ELF-1 (cell line): Measurements from ENCODE around the gene LINC01488.

Experiments
- DNase-seq: peaks from one replicate; pipeline ENCODE4 v3.0.0-alpha.2; 2016; ENCODE audit warnings: low read depth, low spot score

LINC01488 gene

DNA sequence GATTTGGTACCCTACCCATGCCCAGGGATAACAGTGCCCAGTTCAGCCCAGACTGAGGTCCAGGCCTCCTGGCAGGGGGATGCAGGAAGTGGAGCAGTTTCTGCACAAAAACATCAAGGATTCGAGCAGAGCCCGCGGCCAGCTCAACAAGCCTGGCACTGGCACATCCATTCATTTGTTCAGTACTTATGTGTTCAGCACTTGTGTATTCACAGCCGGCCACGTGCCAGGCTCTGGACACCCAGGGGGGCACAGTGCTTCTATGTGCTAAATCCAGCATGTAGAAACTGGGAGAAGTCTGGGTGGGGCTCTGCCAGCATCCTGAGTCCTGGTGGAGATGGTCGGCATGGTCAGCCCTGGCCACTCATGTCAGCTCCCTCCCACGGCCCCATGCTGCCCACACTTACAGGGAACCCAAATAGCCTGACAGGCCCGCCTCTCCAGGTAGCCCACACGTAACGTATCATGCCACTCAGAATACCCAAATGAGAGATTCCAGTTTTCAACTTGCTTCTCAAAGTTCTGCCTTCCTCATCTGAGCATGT, 28.5 kb downstream of the LINC01488 start:
- DNase-seq, result no peak

- DNase-seq, result peak; percentile 60
Measured at GRCh38 chr11:69510471-69511357, 29.3 kb downstream of the LINC01488 start.

DNA sequence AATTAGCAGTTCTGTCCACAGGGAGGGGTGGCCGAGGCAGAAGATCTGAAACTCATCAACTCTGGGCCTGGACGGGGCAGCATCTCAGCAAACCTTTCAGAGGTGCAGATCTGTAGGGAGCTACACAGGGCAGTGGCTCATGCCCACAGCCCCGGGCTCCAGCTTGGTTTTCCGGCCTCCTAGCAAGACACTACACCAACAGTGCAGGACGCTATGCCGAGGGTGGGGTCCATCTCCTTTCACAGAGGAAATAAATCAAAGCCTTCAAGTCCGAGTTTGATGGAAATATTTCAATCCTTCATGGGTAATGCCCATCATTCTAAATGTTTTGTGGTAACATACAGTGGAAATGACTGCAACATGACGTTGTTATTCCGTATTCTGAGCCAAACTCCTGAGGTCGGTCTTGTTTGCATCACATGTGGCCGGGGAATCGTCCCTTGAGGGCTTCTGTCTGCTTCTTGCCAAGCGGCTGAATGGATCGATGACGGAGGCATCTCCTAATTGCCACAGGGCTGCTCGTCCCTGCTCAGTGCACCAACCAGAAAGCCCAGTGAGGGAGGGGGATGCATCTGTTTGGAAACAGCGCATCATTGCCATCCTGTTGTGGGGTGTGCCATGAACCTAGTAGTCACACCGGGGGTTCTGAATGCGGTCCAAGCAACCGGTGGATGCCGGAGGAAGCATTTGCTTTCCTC, 30.0 kb downstream of the LINC01488 start:
- DNase-seq, result peak; percentile 59

- DNase-seq, result no peak
Measured at GRCh38 chr11:69512136-69512535, 30.7 kb downstream of the LINC01488 start.

DNA sequence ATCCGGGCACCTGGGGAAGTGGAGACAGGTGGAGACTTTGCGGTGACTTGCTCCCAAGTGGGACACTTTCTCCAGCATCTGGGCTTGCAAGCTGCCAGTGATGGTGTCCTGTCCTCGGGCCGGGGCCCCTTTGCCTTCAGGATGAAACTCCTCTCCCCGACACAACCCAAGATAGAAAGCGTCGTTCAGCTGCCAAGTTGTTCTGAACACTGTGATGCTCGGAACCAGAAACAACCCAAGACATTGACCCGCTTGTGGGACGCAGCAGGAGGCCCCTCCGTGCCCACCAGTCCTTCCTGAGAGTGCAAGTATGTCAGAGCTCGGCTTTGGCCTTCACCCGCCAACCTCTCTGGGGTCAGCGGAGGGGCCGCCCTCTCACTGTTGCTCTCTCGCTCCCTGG, 31.3 kb downstream of the LINC01488 start:
- no peak for DNase-seq

DNA sequence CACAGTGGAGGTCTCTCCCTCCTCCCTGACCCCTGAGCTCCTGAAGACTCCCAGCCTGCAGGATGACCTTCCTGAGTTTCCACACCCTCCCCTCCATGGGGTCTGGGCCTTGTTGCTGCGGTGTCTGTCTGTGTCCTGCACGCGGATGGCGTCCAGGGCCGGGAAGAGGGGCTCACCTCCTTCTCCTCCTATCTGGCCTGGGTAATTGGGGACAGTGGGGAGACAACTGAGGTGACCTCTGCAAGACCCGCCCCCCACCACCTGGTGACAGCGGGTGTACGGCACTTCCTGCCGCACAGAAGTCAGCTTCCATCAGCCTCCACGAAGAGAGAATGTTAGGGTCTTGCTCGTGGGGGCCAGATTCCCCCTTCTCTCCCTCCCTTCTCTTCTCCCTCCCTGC, 31.7 kb downstream of the LINC01488 start:
- no peak for DNase-seq

- DNase-seq, result no peak
Measured at GRCh38 chr11:69513663-69514224, 32.3 kb downstream of the LINC01488 start.

- no peak for DNase-seq
Measured at GRCh38 chr11:69514771-69515170, 33.3 kb downstream of the LINC01488 start.

DNA sequence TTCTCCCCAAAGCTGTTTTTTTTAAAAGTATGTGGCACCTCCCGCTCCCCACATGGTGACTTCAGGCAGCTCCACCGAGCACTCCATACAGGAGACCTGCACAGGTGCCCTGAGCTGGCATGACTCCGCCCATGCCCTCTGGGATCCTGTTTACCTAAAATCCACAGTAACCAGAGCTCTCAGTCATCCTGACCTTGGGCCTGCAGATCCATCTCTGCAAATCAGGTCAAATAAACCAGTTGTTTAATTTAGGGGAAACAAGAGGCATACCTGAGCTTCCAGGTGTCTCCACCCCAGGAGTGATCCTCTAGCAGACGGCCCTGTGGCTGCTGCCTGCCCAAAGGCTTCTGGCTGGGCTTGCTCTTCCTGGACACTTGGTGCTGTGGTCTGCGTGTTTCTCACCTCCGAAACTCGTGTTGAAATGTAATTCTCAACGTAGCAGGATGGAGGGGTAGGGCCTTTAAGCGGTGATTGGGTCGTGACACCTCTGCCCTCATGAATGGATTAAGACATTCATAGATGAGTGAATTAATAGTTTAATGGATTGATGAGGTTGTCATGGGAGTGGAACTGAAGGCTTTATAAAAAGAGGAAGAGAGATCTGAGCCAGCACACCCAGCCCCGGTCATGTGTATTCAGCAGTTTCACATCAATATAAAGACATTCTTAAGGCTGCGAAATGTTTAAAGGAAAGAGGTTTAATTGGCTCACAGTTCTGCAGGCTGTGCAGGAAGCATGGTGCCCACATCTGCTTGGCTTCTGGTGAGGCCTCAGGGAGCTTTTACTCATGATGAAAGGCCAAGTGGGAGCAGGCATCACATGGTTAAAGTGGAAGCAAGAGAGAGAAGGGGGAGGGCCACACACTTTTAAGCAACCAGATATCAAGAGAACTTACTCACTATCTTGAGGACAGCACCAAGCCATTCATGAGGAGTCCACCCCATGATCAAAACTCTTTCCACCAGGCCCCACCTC, 34.1 kb downstream of the LINC01488 start:
- DNase-seq, result no peak

DNA sequence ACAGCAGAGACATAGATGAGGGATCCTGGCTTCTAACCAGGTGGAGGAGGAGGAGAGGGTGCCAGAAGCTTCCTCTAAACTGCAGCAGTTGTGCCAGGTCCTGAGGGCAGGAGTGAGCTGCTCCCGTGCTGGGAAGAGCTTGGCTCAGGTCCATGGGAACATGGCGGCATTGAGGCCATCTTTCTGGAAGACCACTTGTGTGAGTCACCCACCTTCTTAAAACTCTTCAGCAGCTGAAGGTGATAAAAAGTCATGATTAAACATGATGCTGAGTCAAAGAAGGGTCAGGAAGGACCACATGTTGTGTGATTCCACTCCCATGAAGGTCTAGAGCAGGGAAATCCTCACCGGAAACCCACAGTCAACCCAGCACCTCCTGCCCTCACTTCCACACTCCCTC, 35.1 kb downstream of the LINC01488 start:
- DNase-seq, result no peak

- no peak for DNase-seq
Measured at GRCh38 chr11:69518081-69518950, 36.9 kb downstream of the LINC01488 start.

DNA sequence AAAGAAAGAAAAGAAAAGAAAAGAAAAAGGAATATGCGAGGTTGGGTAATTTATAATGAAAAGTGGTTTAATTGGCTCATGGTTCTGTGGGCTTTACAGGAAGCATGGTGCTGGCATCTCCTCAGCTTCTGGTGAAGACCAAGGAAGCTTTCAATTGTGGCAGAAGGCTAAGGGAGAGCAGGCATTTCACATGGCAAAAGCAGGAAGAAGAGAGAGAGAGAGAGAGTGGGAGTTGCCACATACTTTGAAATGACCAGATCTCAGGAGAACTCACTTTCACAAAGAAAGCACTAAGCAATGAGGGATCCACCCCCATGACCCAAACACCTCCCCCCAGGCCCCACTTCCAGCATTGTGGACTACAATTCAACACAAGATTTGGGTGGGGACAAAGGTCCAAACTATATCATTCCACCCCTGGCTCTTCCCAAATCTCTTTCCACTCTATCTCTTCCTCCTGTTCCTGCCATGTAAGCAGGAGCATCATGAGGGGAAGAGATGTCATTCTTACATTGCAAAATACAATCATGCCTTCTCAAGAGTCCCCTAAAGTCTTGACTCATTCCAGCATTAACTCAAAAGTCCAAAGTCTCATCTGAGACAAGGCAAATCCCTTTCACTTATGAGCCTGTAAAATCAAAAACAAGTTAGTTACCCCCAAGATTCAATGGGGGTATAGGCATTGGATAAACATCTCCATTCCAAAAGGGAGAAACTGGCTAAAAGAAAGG, 38.9 kb downstream of the LINC01488 start:
- DNase-seq, result no peak

DNA sequence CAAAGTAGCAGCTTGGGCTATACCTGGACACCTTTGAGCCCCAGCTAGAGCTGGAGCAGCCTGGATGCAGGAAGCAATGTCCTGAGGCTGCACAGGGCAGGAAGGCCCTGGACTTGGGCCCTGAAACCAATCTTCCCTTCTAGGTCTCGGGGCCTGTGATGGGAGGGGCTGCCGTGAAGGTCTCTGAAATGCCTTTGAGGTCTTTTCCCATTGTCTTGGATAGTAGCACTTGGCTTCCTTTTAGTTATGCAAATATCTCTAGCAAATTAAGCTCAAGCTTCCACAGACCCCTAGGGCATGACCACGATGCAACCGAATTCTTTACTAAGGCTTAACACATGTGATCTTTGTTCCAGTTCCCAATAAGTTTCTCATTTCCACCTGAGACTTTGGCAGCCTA, 40.0 kb downstream of the LINC01488 start:
- peak; percentile 95 for DNase-seq

- no peak for DNase-seq
Measured at GRCh38 chr11:69523453-69523852, 42.0 kb downstream of the LINC01488 start.

GRCh38 chr11:69524291-69524882, 42.9 kb downstream of the LINC01488 start:
- peak; percentile 65 for DNase-seq

DNA sequence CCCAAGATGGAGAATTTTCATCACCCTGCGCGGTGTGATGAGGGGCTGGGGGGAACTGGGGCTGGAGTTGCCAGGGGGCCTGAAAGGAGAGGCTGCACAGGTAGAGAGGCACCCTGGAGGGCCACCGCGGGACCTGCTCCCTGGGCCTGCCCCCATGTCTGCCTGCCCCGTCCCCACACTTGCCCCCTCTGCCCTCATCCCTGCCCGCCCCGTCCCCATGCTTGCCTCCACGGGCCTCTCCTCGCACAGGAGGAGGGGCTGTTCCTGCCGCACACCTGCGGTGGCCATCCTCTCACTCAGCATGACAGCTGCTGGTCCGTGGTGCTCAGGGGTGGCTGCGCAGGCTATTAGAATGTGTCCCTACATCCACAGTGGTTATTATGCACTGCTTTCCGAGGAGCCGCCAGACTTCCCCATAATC, 43.5 kb downstream of the LINC01488 start:
- no peak for DNase-seq

DNA sequence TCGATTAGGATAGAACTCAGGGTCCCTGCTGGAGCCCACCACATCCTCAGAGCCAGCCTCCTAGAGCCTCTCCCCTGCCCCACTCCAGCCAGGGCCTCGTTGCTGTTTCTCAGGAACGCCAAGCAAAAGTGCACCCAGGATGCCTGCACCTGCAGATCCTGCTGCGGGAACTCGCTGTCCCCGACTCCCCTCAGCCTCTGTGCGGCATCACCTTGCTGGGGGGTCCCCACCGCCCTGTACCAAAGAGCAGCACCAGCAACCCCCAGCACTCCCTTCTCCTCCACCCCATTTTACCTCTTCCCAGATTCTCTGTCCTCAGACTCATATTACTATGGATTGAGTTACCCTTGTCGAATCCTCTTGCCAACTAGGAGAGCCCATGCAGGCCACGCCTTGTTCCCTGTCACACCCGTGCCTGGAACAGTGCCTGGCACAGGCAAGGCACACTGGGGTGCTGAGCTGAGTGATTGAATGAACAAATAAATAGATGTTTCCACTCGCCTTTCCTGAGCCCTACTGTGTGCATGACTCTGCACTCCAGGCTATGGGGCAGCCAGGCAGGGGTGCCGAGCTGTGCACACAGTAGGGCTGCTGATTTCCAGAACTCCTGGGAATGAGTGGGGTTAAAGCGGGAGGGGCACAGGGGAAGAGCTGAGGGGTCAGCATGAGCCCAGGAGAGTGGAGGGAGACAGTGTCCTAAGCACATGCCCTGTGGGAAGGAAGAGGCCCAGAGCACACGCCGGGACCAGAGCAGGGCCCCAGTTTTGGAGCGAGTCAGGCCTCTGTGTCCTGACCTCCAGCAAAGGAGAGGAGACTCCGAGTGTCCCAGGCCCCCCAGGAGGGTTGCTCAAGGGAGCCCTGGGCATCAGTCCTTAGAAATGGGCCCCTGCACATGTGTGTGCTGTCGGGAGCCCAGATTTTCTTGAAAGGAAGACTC, 44.3 kb downstream of the LINC01488 start:
- DNase-seq, result no peak

DNA sequence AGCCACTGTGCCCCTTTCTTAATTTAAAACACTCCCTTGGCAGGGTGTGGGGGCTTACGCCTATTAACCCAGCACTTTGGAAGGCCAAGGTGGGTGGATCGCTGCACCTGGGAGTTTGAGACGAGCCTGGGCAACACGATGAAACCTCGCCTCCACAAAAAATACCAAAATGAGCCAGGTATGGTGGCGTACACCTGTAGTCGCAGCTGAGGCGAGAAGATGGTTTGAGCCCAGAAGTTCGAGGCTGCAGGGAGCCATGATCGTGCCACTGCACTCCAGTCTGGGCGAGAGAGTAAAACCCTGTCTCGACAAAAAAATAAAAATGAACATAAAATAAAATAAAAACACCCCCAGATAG, 45.0 kb downstream of the LINC01488 start:
- DNase-seq, result no peak
